Measurements from ENCODE around the gene RRM2.
"Not testable (repeated sequence)": the region's sequence is repeated elsewhere in the genome, so short reads cannot be mapped to it uniquely, and the experiment has no call there.

RRM2 gene

GRCh38 chr2:10142640-10142965 lies 20.1 kb downstream of the RRM2 start:
- TF ChIP-seq CTCF (IDR thresholded peaks at IDR 0.05; ENCODE audit: extremely low read depth, missing control alignments) = no peak
- no peak for DNase-seq (ENCODE audit: low spot score)

GRCh38 chr2:10144771-10145518 lies 22.4 kb downstream of the RRM2 start:
- TF ChIP-seq CTCF (IDR thresholded peaks at IDR 0.05; ENCODE audit: extremely low read depth, missing control alignments) = no peak
- no peak for DNase-seq (ENCODE audit: low spot score)

- DNase-seq (ENCODE audit: low spot score) = no peak
- no peak for TF ChIP-seq CTCF (IDR thresholded peaks at IDR 0.05; ENCODE audit: extremely low read depth, missing control alignments)
Observed at GRCh38 chr2:10145519-10146357, 23.2 kb downstream of the RRM2 start.

GRCh38 chr2:10146366-10147005 lies 23.9 kb downstream of the RRM2 start:
- no peak for TF ChIP-seq CTCF (IDR thresholded peaks at IDR 0.05; ENCODE audit: extremely low read depth, missing control alignments)
- DNase-seq (ENCODE audit: low spot score) = no peak

- not testable (repeated sequence) for DNase-seq (ENCODE audit: low spot score)
Observed at GRCh38 chr2:10147050-10147660, 24.6 kb downstream of the RRM2 start.

- TF ChIP-seq CTCF (IDR thresholded peaks at IDR 0.05; ENCODE audit: extremely low read depth, missing control alignments) = no peak
Observed at GRCh38 chr2:10148268-10148667, 25.7 kb downstream of the RRM2 start.

GRCh38 chr2:10149635-10150034 lies 27.1 kb downstream of the RRM2 start:
- DNase-seq (ENCODE audit: low spot score) = no peak
- TF ChIP-seq CTCF (IDR thresholded peaks at IDR 0.05; ENCODE audit: extremely low read depth, missing control alignments) = no peak

More at GRCh38 chr2:10148268-10148667, 25.7 kb downstream of the RRM2 start:
- no peak for DNase-seq (ENCODE audit: low spot score)
